Measurements from ENCODE around the gene CACFD1.

CACFD1 gene

DNA sequence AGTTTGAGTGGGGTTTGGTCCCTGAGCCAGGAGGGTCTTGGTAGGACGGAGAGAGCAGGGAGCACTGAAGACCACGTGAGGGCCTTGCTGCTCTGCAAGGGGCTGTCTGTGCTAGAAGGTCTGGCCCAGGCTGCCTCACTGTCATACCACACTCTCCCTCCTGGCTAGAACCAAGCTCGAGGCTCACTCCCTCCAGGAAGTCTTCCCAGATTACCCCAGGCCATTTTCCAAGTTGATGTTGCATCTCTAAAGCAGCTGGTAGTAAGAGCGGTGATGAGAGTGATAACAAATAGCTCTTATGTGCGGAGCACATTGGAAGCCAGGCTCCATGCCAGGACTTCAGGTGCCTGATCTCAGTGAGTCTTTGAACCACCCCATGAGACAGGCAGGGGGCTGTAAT, 58.4 kb downstream of the CACFD1 start:
- DNase-seq (ENCODE audit: low read depth) = no peak

DNA sequence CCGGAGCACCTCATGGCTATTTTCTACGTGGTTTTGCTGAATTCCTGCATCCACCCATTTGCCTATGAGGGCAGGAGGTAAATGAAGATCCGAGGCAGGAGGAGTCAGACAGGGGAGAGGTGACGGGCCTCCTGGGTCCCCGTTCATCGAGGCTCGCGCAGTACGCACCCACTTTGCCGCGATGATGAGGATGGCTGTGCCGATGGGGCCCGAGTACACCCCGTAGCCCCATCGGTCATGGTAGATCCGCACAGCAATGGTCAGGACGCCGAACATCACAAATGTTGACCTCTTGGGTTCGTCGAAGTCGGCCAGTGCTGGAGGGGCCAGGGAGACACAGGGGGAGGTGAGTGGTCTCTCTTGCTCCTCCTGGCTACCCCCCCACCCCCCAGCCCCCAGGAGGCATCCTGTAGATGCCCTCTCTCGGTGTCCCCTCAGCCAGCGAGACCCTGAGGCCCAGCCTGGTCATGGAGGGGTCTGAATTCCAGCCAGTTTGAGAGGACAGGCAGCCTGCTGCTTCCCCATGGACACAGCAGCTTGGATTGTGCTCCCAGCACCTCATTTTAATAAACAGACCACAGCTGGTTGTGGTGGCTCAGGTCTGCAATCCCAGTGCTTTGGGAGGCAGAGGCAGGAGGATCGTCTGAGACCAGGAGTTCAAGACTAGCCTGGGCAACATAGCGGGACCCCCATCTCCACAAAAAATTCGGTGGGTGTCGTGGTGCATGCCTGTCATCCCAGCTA, 59.1 kb downstream of the CACFD1 start:
- DNase-seq (ENCODE audit: low read depth) = no peak

DNA sequence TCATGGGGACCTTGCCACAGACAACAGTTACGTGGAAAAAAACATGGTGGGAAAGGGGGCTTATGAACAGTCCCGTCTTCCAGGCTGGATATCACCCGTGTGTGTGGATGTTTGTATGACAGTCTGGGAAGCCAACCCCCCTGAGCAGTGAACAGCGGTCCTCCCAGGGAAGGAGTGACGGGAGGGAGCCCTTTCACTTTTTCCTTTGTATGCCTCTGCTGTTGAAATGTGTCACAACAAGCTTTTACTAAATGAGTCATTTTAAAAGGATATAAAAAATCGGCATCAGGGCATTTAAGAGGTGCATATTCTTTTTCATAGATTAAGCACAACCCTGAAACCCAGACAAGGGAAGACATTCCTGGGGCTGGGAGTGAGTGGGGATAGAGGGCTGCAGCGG, 59.9 kb downstream of the CACFD1 start:
- DNase-seq (ENCODE audit: low read depth) = no peak

DNA sequence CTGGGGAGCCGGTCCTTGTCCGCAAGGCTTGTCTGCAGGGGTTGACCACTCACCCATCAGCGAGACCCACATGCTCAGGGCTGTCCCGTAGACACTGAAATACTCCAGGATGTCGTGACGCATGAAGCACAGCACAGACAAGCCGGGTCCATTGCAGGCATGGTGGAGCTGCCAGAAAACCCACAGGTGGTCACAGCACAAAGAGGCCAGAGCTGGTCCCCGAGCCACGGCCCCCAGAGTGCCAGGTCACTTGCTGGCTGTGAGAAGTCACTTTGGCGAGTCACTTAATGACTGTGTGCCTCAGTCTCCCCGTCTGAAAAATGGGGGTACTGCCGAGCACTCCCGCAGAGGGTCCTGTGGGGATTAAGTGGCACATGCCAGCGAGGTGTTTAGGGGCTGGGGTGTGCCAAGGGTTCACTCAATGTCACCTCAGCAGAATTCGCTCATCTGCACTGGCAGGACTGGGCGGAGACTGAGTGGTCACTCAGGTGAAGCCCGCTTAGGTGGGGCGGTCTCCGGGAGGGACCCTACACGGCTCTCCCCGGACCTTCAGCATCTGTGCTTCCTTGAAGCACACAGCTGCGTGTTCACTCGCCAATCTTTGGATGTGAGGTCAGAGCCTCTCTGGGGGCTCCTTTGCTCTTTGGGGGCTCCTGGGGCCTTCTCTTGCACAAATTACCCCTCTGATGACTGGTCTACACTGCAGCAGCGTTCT, 60.5 kb downstream of the CACFD1 start:
- no peak for DNase-seq (ENCODE audit: low read depth)
